ENCODE results near the gene UNC45B.

- TF ChIP-seq CTCF (IDR thresholded peaks at IDR 0.05): no peak
- no peak for TF ChIP-seq POLR2A (IDR thresholded peaks at IDR 0.05)
Observed at GRCh38 chr17:35224436-35224835, 76.8 kb downstream of the UNC45B start.

Data from esophagus squamous epithelium (tissue), 4 donors.